ENCODE measurements around the gene SMIM20.
A peak's percentile ranks its signal among the peaks of the same experiment; 100 is the strongest.
"Not testable (repeated sequence)": the region's sequence is repeated elsewhere in the genome, so short reads cannot be mapped to it uniquely, and the experiment has no call there.

The SMIM20 gene

DNA sequence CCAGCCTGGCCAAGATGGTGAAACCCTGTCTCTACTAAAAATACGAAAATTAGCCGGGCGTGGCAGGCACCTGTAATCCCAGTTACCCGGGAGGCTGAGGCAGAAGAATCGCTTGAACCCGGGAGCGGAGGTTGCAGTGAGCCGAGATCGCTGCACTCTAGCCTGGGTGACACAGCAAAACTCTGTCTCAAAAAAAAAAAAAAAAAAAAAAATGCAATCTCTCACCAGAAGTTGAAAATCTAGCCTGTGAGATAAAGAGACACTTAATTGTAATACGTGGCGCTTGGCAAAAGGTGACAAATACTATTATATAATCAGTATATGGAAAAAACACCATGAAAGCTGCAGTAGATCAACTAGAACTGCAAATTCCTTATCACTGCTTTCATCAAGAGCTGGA is 7.9 kb upstream of the SMIM20 start:
- not testable (repeated sequence) for H3K4ac ChIP-seq (ENCODE audit: low read length); H3K18ac ChIP-seq (ENCODE audit: low read length); H3K4me2 ChIP-seq (ENCODE audit: insufficient read depth, low read length, poor library complexity, severe bottlenecking); H2BK120ac ChIP-seq (ENCODE audit: low read depth, low read length); H3K9me3 ChIP-seq (replicated peaks in 1 of 2; ENCODE audit: control insufficient read depth in 2 of 2, insufficient read depth in 1 of 2, low read depth in 1 of 2, low read length in 2 of 2); H3K9ac ChIP-seq (ENCODE audit: low read depth, low read length, poor library complexity); H4K8ac ChIP-seq (ENCODE audit: low read depth, low read length); H3K4me1 ChIP-seq (ENCODE audit: control insufficient read depth in 2 of 2, insufficient read depth in 1 of 2, low read depth in 1 of 2, low read length in 2 of 2); H3K23ac ChIP-seq (ENCODE audit: low read depth, low read length, poor library complexity); H2AK5ac ChIP-seq (ENCODE audit: low read depth, low read length); H3K79me1 ChIP-seq (ENCODE audit: low read depth, low read length); H2BK5ac ChIP-seq (ENCODE audit: low read length); H2BK15ac ChIP-seq (ENCODE audit: low read length); H2BK12ac ChIP-seq (ENCODE audit: low read length); H3K27ac ChIP-seq (replicated peaks; ENCODE audit: low read length); H2AFZ ChIP-seq (ENCODE audit: low read length); H3K27me3 ChIP-seq (ENCODE audit: control insufficient read depth in 3 of 3, insufficient read depth in 3 of 3, low read depth in 1 of 3, low read length in 3 of 3); DNase-seq (ENCODE audit: low spot score); H3K4me3 ChIP-seq (ENCODE audit: low read length in 2 of 2); H3K14ac ChIP-seq (ENCODE audit: low read length); H4K91ac ChIP-seq (ENCODE audit: low read depth, low read length, poor library complexity); H3K36me3 ChIP-seq (replicated peaks in 1 of 2; ENCODE audit: control insufficient read depth in 2 of 2, insufficient read depth in 2 of 2, low read length in 2 of 2)
- WGBS, 2 donors (ENCODE audit: extremely low coverage in 2 of 2, insufficient read length in 2 of 2, insufficient replicate concordance in 1 of 2) = no CpG with 5 or more reads among the region's 11 CpGs

DNA sequence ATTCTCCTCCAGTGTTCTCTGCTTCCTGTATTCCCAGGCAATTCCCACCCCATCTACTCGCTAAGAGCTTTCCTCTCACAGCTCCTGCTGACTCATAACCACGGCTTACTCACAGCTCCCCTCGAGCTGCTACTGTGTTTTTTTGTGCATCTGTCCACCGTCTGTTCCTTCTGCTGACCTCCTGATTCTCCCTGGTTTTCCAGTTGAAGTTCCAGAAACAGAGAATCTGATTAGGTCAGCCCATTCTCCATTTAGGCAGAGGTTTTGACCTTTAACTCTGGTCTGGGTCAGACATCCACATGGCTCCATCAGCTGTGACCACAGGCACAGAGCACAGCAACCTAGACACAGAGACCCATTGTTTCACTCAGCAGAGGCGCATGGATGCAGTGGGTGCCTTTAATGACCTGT is 5.5 kb upstream of the SMIM20 start:
- H3K4me1 ChIP-seq (ENCODE audit: control insufficient read depth in 2 of 2, insufficient read depth in 1 of 2, low read depth in 1 of 2, low read length in 2 of 2) = peaks cover 5 to 7% of the 10 kb centered on the region in 2 donors
- no peak overlapping the region for H3K23ac ChIP-seq (ENCODE audit: low read depth, low read length, poor library complexity)
- H2BK120ac ChIP-seq (ENCODE audit: low read depth, low read length) = no peak overlapping the region
- H3K4me2 ChIP-seq (ENCODE audit: insufficient read depth, low read length, poor library complexity, severe bottlenecking) = no peak overlapping the region
- H4K91ac ChIP-seq (ENCODE audit: low read depth, low read length, poor library complexity) = no peak overlapping the region
- no peaks in the 10 kb centered on the region for H3K79me1 ChIP-seq (ENCODE audit: low read depth, low read length)
- no peak overlapping the region for H3K9ac ChIP-seq (ENCODE audit: low read depth, low read length, poor library complexity)
- no peak overlapping the region for H3K4ac ChIP-seq (ENCODE audit: low read length)
- no peak overlapping the region for H2BK15ac ChIP-seq (ENCODE audit: low read length)
- no peaks in the 10 kb centered on the region for H3K36me3 ChIP-seq (replicated peaks in 1 of 2; ENCODE audit: control insufficient read depth in 2 of 2, insufficient read depth in 2 of 2, low read length in 2 of 2)
- H2AFZ ChIP-seq (ENCODE audit: low read length) = no peak overlapping the region
- WGBS, 2 donors (ENCODE audit: extremely low coverage in 2 of 2, insufficient read length in 2 of 2, insufficient replicate concordance in 1 of 2) = no CpG with 5 or more reads among the region's 5 CpGs
- no peak overlapping the region for H2BK12ac ChIP-seq (ENCODE audit: low read length)
- H3K18ac ChIP-seq (ENCODE audit: low read length) = no peak overlapping the region
- H2BK5ac ChIP-seq (ENCODE audit: low read length) = no peak overlapping the region
- H3K4me3 ChIP-seq (ENCODE audit: low read length in 2 of 2) = no peak overlapping the region
- H3K27ac ChIP-seq (replicated peaks; ENCODE audit: low read length) = no peak overlapping the region
- no peak for DNase-seq (ENCODE audit: low spot score)
- no peak overlapping the region for H2AK5ac ChIP-seq (ENCODE audit: low read depth, low read length)
- no peak overlapping the region for H4K8ac ChIP-seq (ENCODE audit: low read depth, low read length)
- peaks cover 0 to 3% of the 10 kb centered on the region in 2 donors for H3K9me3 ChIP-seq (replicated peaks in 1 of 2; ENCODE audit: control insufficient read depth in 2 of 2, insufficient read depth in 1 of 2, low read depth in 1 of 2, low read length in 2 of 2)
- H3K27me3 ChIP-seq (ENCODE audit: control insufficient read depth in 3 of 3, insufficient read depth in 3 of 3, low read depth in 1 of 3, low read length in 3 of 3) = no peaks in the 10 kb centered on the region
- H3K14ac ChIP-seq (ENCODE audit: low read length) = no peak overlapping the region

DNA sequence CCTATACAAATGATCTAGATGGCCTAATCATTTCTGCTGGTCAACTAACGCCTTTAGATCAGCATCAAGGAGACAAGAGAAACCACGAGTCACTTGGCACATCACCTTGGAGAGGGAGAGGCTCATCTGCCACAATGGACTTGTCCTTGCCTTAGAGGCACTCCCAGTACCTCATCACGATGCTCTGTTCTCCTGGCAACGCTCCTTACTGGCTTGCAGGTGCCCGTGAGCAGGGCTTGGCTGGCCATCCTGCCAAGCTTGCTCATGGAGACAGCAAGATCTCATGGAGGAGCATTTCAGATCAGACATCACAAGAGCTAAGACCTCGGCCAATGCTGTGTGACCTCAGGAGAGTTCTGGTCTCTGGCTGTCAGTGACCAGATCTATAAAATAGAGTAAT is 2.7 kb upstream of the SMIM20 start:
- Histone ChIP-seq H3K27me3 (ENCODE audit: control insufficient read depth in 3 of 3, insufficient read depth in 3 of 3, low read depth in 1 of 3, low read length in 3 of 3) (no peaks in the 10 kb centered on the region), H2BK5ac (ENCODE audit: low read length) (no peak overlapping the region), H3K4ac (ENCODE audit: low read length) (no peak overlapping the region), H3K4me2 (ENCODE audit: insufficient read depth, low read length, poor library complexity, severe bottlenecking) (no peak overlapping the region), H2BK120ac (ENCODE audit: low read depth, low read length) (no peak overlapping the region), H2AFZ (ENCODE audit: low read length) (no peak overlapping the region), H3K79me1 (ENCODE audit: low read depth, low read length) (no peaks in the 10 kb centered on the region), H2BK12ac (ENCODE audit: low read length) (no peak overlapping the region), H3K27ac (replicated peaks; ENCODE audit: low read length) (no peak overlapping the region), H3K4me1 (ENCODE audit: control insufficient read depth in 2 of 2, insufficient read depth in 1 of 2, low read depth in 1 of 2, low read length in 2 of 2) (peaks cover 7% of the 10 kb centered on the region in 2 donors), H3K18ac (ENCODE audit: low read length) (no peak overlapping the region), H2AK5ac (ENCODE audit: low read depth, low read length) (no peak overlapping the region), H3K9ac (ENCODE audit: low read depth, low read length, poor library complexity) (no peak overlapping the region), H4K91ac (ENCODE audit: low read depth, low read length, poor library complexity) (no peak overlapping the region), H3K4me3 (ENCODE audit: low read length in 2 of 2) (no peak overlapping the region), H3K23ac (ENCODE audit: low read depth, low read length, poor library complexity) (no peak overlapping the region), H3K36me3 (replicated peaks in 1 of 2; ENCODE audit: control insufficient read depth in 2 of 2, insufficient read depth in 2 of 2, low read length in 2 of 2) (no peaks in the 10 kb centered on the region), H3K14ac (ENCODE audit: low read length) (no peak overlapping the region), H4K8ac (ENCODE audit: low read depth, low read length) (no peak overlapping the region), H2BK15ac (ENCODE audit: low read length) (no peak overlapping the region), H3K9me3 (replicated peaks in 1 of 2; ENCODE audit: control insufficient read depth in 2 of 2, insufficient read depth in 1 of 2, low read depth in 1 of 2, low read length in 2 of 2) (peaks cover 0 to 3% of the 10 kb centered on the region in 2 donors)
- WGBS, 2 donors (ENCODE audit: extremely low coverage in 2 of 2, insufficient read length in 2 of 2, insufficient replicate concordance in 1 of 2) = no CpG with 5 or more reads among the region's 6 CpGs
- no peak for DNase-seq (ENCODE audit: low spot score)

DNA sequence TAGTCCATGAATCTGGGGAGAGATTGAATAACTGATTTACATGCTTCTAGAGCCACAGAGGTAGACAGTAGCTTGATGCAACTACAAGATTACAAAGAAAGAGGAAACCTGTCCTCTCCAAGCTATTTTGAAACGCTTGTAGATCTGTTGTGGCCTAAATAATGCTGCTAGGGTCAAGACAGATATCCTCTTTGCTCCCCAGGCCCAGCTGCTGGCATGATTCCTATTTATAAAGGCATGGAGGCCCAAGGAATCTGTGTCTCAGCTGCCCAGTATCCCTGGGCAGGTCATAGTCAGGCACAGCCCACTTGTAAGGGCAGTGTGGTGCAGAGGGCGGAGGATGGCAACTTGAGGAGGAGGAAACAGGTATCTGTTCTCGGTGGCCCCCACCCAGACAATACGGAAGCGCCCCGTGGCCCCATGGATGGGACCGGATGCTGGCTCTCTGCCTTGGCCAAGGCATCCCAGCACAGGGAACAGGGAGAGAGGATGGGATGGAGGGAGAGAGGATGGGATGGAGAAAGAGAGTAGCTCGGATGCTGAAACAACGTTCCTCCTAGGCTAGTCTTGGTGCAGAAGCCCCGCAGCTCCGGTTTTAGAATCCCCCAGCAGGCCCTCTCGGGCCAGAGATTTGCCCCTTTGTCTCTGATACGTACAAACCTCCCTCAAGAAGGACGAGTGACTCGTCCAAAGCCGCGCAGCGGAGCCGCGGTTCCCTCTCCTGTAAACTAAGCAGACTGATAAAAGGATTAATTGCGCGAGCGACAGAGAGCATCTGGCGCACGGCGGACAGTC is 767 bp upstream of the SMIM20 start:
- Histone ChIP-seq H3K36me3 (replicated peaks in 1 of 2; ENCODE audit: control insufficient read depth in 2 of 2, insufficient read depth in 2 of 2, low read length in 2 of 2) (peaks cover 0 to 2% of the 10 kb centered on the region in 2 donors), H3K79me1 (ENCODE audit: low read depth, low read length) (no peaks in the 10 kb centered on the region), H2AFZ (ENCODE audit: low read length) (peak overlapping the region; percentile 98), H4K91ac (ENCODE audit: low read depth, low read length, poor library complexity) (no peak overlapping the region), H3K23ac (ENCODE audit: low read depth, low read length, poor library complexity) (no peak overlapping the region), H4K8ac (ENCODE audit: low read depth, low read length) (no peak overlapping the region), H3K4ac (ENCODE audit: low read length) (no peak overlapping the region), H3K4me2 (ENCODE audit: insufficient read depth, low read length, poor library complexity, severe bottlenecking) (peak overlapping the region; percentile 63), H3K27me3 (ENCODE audit: control insufficient read depth in 3 of 3, insufficient read depth in 3 of 3, low read depth in 1 of 3, low read length in 3 of 3) (no peaks in the 10 kb centered on the region), H2AK5ac (ENCODE audit: low read depth, low read length) (no peak overlapping the region), H2BK5ac (ENCODE audit: low read length) (no peak overlapping the region), H3K27ac (replicated peaks; ENCODE audit: low read length) (peak overlapping the region; percentile 61), H2BK12ac (ENCODE audit: low read length) (no peak overlapping the region), H3K9ac (ENCODE audit: low read depth, low read length, poor library complexity) (no peak overlapping the region), H2BK15ac (ENCODE audit: low read length) (no peak overlapping the region), H3K4me1 (ENCODE audit: control insufficient read depth in 2 of 2, insufficient read depth in 1 of 2, low read depth in 1 of 2, low read length in 2 of 2) (peaks cover 5 to 7% of the 10 kb centered on the region in 2 donors), H3K4me3 (ENCODE audit: low read length in 2 of 2) (peak overlapping the region; percentile 75 to 82), H3K18ac (ENCODE audit: low read length) (peak overlapping the region; percentile 42), H3K14ac (ENCODE audit: low read length) (no peak overlapping the region), H3K9me3 (replicated peaks in 1 of 2; ENCODE audit: control insufficient read depth in 2 of 2, insufficient read depth in 1 of 2, low read depth in 1 of 2, low read length in 2 of 2) (peaks cover 0 to 3% of the 10 kb centered on the region in 2 donors), H2BK120ac (ENCODE audit: low read depth, low read length) (no peak overlapping the region)
- WGBS, 2 donors (ENCODE audit: extremely low coverage in 2 of 2, insufficient read length in 2 of 2, insufficient replicate concordance in 1 of 2) = no CpG with 5 or more reads among the region's 26 CpGs
- DNase-seq (ENCODE audit: low spot score) = no peak
